HG02642 (cell line): ENCODE results near the gene RHOBTB3.
"Not testable (repeated sequence)": the region's sequence is repeated elsewhere in the genome, so short reads cannot be mapped to it uniquely, and the experiment has no call there.

Experiments
- ATAC-seq: cut with Tn5 transposase; IDR thresholded peaks from one replicate; pipeline ENCODE4 v1.9.1; 2021; ENCODE audit warnings: mild to moderate bottlenecking; ENCODE audit not compliant: unreplicated experiment, poor library complexity

RHOBTB3 gene, protein sequence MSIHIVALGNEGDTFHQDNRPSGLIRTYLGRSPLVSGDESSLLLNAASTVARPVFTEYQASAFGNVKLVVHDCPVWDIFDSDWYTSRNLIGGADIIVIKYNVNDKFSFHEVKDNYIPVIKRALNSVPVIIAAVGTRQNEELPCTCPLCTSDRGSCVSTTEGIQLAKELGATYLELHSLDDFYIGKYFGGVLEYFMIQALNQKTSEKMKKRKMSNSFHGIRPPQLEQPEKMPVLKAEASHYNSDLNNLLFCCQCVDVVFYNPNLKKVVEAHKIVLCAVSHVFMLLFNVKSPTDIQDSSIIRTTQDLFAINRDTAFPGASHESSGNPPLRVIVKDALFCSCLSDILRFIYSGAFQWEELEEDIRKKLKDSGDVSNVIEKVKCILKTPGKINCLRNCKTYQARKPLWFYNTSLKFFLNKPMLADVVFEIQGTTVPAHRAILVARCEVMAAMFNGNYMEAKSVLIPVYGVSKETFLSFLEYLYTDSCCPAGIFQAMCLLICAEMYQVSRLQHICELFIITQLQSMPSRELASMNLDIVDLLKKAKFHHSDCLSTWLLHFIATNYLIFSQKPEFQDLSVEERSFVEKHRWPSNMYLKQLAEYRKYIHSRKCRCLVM

DNA sequence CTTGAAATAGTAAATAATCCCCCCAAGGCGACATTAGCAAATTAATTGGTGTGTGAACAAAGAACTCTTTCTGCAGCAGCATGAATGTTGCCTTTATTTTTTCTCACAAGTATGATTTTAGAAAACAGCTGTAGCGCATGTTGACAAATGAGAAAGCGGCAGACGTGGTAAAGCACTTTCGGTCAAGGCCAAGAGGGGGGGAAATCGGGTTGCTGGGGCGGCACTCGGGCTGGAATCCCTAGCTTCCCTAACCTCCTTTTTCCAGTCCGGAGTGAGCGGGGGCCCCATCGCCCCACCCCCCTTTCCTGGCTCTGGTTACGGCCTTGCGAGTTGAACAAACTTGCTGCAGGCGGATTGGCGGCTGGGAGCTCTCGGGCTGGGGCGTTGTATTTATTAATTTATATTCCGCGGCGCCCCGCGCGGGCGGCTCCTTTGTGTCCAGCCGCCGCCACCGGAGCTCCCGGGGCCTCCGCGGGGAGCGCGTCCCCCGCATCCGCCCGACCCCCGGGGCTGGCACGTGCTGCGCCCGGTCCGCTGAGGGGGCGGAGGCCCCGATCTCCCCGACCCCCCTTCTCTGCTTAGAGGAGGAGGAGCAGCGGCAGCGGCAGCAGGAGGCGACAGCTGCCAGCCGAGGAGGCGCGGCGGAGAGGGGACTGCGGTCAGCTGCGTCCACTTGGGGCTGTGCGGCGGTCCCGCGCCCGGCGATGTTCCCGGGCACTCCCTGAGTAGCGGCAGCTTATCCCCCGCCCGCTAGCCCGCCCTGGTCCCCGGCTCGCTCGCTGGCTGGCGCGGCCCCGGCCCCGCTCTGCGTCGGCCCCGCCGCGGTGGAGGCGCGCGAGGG, at the start of gene RHOBTB3:
RHOBTB3 (plus strand) TSS at position 607 of the 841 bp plus-strand sequence. CDS start 347 bp downstream, outside the sequence.
- peak; percentile 57 for ATAC-seq

DNA sequence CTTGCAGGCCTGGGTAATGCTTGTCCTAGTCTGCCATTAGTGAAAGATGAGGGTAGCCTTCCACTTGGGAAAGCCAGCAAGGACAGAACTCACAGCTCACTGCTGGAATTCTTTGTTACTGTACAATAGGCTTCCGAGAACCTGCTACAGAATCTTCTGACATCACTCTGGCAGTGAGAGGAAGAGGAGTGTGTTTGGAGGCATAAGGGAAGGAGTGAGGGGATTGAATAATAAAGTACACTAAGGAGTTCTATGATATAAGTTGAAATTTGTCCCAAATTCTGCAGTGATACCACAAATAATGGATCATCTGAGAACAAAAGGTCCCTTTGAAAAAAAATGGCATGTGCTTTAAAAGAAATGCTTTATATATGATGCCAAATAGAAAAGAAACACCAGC, 48.2 kb upstream of the RHOBTB3 start, which contains the start of gene SPATA9:
SPATA9 (minus strand) TSS at position 101 of the 400 bp plus-strand sequence. CDS start 137 bp downstream, outside the sequence.
- ATAC-seq = no peak

DNA sequence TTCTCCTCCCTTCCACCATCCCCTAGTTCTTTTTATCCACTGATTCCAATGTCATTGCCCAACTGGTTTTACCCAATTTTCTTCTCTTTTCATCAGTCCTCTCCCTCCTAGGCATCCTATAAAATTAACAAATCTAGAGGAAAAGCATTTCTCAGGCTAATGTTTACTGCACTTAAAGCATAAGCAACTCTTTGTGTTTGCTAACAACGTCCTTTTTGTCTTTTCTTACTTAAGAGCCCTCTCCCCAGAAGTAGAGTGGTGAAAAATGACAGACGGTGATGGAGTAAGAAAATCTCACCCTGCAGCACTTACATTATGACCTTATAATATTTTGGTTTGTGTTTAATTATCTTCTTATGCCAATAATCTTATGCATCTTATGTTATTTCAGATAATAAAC, 46.8 kb upstream of the RHOBTB3 start:
- no peak for ATAC-seq

DNA sequence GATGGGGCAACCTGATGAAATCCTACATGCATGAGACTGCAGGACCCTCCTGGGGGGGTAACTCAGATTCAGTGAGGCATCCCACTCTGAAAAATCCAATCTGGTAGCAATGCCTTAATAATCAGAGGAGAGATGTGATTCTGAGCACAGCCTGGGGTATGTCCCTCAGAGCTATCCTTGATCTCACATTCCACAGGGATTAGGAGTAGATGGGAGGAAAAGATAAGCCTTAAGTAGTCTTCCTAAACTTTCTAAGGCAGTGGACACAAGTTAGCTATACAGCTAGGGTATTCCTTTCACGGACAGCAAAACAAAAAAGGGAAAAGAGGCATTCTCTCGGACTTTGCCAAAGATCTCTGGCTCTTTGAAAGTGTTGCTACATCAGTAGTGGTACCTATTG, 44.5 kb upstream of the RHOBTB3 start:
- no peak for ATAC-seq

DNA sequence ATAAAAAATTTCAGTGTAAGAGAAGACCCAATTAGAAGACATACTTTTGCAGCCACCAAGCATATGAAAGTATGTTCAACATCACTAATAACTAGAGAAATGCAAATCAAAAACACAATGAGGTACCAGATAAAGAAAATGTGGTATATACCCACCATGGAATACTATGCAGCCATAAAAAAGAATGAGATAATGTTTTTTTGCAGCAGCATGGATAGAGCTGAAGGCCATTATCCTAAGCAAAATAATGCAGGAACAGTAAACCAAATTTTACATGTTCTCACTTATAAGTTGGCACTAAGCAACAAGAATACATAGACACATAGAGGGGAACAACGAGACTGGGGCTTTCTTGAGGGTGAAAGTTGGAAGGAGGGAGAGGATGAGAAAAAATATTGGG, 41.5 kb upstream of the RHOBTB3 start:
- no peak for ATAC-seq

DNA sequence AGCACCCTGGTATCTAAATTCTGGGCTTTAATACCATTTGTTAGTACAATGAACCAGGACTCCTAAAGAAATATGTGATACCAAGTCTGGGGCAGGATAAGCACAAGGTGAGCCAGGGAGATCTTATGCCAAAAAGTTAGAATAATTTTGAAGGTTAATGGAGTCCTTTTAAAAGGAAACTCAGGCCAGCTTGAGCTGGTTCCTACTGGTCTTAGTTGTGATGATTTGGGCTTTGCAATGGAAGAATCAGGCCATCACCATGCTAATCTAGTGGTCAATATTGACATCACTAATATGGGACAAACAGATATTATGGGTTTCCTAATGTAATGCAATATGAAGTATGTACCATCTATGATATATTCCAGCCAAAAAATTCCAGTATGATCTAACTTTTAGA, 40.8 kb upstream of the RHOBTB3 start:
- no peak for ATAC-seq

DNA sequence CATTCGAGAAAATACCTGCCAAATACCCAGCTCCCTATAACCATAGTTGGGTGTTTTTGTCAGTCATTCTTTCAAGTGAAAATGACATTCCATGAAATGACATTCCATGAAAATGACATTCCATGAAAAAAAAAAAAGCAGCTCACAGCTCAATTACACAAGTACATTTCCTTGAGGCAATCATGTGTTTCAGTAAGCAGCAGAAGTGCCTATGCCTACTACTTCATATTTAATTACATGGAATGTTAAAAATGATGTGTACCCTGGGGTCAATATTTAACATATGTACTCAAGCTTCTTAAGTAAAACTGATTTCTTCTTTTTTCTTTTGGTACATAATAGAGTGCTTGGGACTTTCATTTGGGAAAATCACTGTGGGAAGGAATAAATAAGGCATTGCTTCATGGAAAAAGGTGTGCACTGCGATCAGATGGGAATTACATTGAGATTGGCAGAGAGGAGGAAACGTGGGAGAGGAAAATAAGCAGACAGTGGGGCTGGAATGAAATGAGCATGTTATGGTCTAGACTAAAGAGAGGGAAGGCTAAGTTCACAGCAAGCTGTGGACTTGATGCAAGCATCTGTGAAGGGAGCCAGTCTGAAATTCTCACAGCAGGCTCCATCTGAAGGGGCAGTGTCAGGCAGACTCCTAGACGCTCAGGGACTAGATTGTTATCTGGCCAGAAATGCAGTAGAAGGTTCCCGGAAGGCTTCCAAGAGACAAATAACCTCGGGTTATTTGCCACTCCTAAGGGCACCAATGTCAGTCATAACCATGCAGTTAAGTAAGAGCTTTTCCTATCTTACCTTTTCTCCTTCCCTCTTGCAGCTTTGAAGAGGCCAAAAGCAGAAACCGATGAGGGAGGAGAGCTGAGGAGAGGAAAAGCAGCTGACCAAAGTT, 33.1 kb upstream of the RHOBTB3 start:
- ATAC-seq = no peak

DNA sequence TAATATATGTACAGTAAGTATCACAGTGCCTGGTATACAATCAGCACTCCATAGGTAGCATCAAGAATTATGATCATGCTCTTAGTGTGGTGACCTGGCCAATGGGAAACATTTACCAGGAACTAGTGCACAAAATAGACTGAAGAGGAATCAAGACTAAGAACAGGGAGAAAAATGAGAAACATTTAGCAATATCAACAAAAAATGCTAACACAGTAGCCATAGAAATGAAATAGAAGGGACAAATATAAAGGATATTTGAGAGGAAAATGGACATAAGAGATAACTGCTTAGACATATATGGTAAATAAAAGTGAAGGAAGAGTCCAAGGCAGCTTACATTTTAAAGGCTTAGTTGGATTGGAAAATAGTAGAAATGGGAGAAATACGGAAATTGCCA, 31.8 kb upstream of the RHOBTB3 start:
- no peak for ATAC-seq

DNA sequence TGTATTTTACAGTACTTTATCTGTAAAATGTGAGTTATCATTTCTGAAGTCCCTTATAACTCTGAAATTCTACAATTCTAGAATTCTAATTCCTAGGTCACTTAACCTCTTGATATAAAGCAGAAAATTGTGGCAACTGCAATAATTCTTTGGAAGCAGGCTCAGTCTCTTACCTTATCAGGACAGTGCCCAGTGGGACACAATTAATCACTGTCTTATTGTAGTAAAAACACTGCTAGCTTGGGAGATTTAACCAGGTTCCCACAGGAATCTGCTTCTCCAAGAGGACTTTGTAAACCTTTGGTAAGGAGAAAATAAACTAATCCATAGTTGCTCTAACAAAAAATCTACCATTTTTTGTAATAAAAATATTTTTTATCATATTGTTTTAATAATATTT, 30.1 kb upstream of the RHOBTB3 start:
- ATAC-seq = no peak

DNA sequence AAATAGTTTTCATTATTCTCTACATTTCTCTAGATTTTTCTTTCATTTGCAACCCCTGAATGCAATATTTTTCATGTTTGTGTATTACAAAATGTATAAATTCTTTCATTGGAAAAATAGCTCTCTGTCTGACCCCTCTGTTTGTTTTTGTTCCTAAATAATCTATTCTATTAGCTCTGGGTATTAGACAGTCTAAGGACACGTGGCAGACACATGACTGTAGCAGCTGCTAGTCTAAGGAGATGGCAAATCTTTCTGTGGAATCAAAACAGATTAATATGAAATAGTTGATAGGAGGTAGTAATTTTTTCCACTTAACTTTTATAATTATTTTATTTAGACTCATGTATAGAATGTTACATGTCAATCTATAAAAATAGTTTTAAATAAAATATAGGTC, 27.0 kb upstream of the RHOBTB3 start:
- no peak for ATAC-seq

DNA sequence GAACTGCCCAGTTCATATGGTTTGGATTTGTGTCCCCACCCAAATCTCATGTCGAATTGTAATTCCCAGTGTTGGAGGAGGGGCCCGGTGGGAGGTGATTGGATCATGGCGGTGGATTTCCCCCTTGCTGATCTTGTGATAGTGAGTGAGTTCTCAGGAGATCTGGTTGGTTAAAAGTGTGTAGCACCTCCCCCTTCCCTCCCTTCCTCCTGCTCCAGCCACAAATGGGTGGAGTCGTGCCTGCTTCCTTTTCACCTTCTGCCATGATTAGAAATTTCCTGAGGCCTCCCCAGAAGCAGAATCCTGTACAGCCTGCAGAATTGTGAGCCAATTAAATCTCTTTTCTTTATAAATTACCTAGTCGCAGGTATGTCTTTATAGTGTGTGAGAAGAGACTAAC, 24.9 kb upstream of the RHOBTB3 start:
- not testable (repeated sequence) for ATAC-seq

DNA sequence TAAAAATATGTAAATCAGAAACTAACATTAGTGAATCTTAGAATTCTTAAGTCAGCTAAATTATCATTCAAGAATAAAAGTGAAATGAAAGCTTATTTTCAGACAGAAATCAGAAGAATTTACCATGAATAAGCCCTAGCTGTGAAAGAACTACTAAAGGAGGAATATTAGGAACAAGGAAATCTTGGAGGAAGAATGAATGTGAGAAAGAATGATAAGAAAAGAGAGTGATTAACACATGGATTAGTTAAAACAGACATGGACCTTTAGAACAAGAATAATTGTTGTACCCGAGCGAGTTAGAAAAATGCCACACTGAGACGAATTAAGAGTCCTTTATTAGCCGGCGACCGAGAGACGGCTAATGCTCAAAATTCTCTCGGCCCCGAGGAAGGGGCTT, 24.1 kb upstream of the RHOBTB3 start:
- no peak for ATAC-seq

DNA sequence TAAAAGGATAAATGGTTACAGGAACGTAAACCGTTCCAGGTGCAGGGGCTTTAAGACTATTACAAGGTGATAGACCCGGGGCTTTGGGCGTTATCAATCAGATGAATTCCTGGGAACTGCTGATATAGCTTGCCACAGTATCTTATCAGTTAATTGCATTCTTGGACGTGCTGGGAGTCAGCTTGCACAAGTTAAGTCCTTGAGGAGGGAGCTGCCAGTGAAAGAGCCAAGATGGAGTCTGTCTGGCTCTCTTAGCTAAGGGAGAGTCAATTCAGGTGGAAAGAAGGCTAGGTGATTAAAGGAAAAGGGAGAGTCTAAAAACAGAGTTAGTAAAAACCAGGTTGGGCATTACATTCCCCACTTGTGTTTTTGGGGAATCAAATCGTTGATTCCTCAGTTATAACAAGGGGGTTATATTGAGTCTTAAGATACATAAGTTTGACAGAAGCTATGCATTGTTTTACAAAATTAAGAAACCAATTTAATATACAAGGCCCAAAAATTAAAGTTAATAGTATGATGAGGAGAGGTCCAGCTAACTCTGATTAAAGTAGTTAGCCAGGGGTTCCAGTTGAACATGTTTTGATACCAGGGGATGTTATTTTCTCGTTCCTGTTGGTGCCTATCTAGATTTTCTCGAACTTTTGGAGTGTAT, 23.5 kb upstream of the RHOBTB3 start:
- ATAC-seq = not testable (repeated sequence)

DNA sequence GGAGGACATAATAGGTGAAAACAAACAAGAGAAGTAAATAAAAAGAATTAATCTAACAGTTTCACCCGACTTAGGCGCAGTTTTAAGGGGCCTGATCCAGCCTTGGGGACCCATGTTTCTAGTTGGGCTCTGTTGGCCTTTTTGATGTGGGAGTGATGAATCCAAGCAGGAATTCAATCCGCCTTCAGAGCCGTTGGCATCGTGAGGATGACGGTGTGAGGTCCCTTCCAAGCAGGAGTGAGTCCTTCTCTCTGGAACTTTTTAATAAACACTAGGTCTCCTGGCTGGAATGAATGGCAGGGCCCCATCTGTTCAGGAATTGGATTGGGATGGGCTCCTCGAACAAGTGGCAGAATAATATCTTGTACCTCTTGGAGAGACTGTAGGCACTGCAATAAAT, 22.3 kb upstream of the RHOBTB3 start:
- no peak for ATAC-seq

DNA sequence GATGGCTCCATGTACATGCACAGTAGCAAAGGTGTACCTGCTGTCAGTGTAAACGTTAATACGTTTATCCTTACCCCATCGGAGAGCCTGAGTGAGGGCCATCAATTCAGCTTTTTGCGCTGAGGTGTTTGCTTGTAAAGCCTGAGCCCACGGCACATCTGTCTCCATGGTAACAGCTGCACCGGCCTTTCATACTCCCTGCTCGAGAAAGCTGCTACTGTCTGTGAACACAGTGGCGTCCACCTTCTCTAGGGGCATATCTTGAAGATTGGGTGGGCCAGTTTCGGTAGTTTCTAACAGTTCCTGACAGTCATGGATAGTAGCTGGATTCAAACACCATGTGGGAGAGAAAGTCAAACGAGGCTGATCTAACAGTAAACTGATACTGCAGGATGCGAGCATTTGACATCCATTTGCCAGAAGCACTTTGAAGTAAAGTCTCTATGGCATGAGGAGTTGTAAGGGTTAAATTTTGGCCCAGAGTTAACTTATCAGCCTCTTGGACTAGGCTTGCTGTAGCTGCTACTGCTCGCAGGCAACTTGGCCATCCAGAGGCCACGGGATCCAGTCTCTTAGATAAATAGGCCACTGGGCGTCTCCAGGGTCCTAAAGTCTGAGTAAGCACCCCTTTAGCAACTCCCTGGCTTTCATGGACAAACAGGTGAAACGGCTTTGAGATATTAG, 21.0 kb upstream of the RHOBTB3 start:
- ATAC-seq = no peak

DNA sequence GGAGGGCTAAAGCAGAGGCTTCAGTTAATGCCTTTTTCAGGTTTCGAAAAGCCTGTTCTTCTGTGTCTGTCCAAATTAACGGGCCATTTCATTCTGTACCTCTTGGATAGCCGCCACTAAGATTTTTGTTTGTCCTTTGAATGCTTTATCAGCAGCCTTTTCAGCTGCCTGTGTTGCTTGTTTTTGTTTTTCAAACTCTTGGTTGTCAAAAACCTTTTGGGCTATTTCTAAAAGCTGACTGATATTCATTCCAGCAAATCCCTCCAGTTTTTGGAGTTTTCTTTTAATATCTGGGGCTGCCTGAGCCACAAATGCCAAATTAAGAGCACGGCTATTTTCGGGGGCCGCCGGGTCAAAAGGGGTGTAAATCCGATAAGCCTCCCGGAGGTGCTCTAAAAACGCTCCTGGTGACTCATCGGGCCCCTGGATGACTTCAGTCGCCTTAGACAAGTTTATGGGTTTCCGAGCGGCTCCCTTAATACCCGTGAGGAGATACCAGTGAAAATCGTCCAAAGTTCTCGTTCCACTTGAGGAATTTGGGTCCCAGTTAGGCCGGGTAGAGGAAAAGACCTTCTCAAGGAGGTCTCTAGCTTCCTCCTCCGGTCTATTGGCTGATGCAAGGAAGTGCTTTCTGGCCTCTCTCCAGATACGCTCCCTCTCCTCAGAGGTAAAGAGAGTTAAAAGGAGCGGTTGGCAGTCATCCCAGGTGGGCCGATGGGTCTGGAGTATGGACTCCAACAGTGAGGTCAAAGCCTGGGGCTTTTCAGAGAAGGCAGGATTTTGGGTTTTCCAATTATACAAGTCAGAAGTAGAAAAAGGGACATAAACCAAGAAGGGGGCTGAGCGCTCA, 20.3 kb upstream of the RHOBTB3 start:
- not testable (repeated sequence) for ATAC-seq

DNA sequence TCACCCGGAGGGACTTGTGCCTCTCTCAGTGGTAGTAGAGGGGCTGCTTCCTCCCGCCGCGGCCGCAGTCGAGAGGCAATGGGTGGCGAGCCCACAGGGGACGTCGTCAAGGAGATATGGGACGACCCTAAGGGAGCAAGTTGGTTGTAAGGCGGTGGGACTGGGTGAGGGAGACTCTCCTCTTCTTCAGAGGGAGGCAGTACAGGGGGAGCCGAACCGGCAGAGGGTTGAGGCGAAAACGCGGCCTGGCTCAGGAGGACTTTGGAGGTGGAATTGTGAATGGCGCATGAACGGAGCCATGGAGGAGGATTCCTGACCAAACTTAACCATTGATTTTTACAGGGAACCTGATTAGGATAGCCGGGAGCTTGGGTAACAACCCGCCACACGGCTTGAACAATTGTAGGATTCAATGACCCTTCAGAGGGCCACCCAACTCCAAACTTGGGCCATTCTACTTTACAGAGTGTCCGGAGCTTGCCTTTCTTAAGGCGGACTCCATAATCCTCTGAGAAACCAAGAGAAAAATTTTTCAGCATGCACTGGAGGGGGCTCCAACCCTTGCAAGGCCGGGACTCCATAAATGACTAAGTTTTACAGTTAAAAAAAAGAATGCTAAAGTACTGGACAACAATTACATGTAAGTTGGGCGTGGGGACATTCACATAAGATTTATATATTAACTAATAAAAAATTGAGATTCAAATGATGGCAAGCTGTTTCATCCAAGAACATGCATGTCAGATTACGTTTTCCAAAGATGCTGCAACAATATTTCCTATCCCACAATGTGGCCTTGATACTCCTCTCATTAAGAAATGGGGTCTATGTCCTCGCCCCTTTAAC, 19.4 kb upstream of the RHOBTB3 start:
- ATAC-seq = no peak
